NCI-H226 (cell line): ENCODE measurements around the gene ROBO4.

Experiments used
- DNase-seq: peaks from one replicate; pipeline ENCODE4 v3.0.0-alpha.2; 2015

Gene ROBO4

DNA sequence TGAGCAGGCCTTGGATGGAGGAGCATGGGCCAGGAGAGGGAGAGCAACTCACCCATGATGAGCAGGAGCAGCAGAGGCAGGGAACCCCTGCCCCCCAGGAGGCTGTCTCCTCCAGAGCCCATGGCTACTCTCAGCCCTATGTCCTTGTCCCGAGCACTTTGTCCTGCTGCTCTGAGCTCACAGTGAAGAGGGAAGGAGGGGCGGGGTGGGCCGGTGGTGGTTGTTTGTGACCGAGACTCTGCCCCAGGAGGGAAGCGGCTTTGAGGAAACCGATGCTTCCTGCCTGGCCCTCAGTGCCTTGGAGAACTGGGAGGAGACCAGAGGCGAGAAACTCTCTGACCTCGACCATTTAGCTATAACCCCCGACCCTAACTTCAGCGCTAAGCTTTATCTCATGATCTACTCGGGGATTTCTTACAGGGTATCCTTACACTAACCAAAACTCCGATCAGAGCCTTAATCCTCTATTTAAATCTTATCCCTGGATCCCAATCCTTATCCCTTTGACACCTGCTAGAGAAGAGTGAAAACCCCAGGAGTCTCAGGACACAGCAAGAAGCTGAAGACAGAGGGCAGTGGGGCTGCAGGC, at the start of gene ROBO4:
ROBO4 (minus strand) TSS at position 192 of the 589 bp plus-strand sequence; CDS start at position 122, 70 bp downstream.
- DNase-seq = no peak

DNA sequence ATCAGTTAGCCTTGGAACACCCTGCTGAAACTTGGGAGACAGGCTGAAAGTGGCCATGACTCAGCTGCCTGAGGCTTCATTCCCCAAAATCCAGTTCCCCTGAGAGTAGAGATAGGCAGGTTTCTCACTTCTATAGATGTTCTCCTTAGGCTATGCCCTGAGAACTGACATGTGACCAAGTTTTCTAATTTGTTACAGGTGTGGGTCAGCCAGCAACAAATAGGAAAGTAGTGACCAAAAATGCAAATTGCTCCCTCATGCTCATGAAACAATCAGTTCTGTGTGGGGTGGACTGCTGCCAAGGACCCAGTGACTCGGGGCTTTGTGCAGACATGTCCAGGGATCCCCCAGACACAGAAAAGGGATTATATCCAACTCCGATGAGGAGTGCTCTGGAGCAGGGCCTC, 49.1 kb upstream of the ROBO4 start:
- peak; percentile 49 for DNase-seq

DNA sequence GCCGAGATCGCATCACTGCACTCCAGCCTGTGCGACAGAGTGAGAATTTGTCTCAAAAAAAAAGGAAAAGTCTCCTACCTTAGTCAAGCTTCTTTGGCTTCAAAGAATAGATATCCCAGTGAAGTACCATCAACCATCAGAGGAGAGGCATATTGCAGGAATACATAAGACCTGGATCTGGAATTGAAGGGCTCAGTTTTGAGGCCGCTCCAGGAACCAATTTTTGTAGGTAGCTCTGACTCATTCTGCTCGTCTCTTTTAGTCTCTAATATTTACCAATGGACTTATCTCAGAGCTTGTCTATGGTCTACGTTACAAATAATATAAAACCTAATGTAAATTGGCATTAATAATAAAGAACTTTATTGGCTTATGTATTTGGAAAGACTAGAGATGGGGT, 48.2 kb upstream of the ROBO4 start:
- DNase-seq = no peak

DNA sequence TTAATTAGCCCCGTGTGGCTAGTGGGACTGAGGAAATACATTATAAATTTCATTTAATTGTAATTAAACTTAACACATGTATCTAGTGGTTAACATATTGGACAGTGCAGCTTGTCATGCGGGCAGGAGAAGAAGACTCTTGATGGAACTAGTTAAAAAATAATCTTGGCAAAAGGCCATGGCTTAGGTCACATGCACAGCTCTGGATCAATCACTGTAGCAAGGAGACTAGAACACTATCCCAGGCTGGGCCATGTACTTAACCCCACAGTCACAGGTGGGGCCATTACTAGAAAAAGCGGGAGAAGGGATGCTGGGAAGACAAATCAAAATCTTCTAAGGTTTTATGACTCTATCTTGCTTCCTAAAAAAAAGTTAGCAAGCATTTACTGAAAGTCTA, 46.9 kb upstream of the ROBO4 start:
- no peak for DNase-seq

DNA sequence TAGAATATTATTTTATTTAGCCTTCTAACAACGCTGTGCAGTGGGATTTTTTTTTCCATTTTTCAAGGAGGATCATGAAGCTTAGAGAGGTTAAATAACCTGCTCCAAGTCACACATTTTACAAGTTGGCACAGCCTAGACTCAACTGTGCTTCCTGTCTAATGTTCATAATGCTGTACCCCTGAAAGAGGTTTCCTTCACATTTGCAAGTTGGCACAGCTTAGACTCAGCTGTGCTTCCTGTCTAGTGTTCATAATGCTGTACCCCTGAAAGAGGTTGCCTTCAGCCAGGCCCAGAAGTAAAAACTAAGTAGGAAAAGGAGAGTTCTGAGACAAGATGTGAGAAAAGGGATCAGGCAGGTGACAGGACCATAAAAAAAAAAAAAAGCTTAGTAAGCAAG, 46.1 kb upstream of the ROBO4 start:
- no peak for DNase-seq

DNA sequence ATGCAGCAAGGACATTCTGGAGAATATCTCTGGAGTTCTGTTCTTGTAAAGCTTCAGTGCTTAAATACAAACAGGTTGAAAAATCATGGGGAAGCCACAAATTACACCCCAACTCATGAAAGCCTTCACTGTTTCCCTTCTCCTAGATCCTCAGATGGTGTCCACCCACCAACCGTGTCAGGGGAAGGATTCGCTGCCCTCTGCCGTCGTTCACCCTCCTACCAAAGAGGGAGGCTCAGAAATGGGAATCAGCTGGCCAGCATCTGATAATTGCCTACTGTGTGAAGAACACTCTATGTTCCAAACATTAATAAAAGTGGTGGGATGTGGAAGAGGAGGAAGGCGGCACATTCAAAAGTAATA, 45.6 kb upstream of the ROBO4 start:
- DNase-seq = no peak

DNA sequence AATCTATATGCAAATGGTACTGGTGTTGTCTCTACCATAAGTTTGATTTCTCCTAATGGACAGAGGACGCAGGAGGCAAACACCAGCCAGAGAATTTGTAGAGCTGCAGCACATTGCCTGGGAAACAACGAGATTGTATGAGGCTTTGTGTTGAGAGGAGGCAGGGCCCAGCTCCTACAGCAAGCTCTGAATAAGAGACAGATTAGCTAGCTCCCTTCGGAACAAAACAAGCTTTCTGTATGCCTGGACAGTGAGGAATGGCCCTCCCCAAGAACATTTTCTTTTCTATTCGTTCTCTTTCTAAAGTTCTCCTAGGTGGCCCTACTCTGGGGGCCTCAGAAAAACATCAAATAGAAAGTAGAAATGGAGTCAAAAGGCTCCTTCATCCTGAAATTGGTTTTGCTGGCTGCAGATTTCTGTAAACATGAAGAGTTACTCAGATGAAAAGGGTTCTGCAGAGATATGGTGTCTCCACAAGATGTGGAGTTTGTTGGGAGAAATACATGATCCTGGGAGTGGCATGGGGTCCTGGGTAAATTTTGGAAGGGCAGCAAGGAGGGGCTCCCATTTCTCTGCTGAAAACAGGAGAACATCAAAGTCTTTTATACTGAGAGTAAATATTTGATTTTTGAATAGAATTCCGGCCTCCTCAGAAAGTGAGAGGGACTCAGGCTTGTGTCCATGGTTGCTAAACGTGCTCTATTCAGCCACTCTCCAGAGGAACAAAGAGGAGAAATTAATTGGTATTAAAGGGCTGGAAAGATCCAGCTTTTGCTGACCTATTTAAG, 45.0 kb upstream of the ROBO4 start:
- DNase-seq = no peak

DNA sequence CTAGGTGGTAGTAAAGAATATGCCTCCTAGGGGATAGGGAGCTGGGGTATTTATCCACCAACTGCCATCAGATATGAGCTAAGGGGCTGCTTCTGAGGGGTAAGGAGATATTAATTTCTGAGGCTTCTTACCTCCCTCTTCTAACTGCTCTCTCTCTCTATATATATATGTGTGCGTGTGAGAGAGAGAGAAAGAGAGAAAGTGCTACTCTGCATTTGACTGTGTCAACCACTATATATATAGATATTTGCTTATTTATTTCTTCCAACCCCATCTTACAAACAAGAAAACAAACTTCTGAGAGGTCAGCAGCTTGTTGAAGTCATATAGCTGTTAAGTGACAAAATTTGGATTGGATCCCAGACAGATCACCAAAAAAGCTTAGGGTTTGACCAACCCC, 44.0 kb upstream of the ROBO4 start:
- no peak for DNase-seq

DNA sequence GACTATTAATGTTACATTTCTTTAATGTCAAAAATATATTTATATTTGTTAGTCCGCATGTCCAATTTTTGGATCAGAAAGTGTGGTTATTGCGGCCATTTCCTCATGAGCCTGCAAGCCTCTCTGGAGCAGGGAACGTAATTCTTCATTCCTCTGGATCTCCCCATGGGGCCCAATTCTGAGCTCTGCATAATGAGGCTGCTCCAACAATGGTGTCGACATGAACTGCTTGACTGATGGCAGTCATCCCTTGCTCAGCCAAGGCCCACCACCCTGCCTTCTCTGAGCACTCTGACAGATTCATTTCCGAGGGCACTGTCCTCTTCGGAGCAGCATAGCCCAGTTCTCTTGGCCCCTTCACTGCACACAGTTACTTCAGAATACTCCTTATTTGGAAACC, 41.3 kb upstream of the ROBO4 start:
- DNase-seq = no peak

DNA sequence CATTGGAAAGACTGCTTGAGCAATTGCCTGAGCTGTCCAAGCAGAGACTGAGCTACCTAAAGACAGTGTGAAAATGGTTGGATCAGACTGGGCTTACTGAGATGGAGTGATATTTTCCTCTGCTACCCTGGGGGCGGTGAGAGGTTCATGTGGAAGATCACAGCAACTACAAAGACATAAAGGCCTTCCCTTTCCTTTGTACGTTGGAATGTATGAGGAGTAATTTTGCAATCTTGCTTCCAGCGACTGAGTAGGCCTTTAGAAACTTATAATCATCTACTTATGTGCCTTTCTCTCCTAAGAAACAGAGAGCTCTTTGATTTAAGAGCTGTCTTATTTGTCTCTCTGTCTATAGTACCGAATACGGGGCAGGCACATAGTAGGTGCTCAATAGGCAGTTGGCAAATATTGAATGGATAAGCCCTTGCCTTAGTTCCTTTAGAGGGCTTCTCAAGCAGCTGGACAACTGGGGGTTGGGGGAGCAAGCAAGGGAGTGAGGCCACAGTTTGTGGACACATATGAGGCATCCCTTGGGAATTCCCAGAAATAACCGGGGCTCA, 40.6 kb upstream of the ROBO4 start:
- DNase-seq = peak; percentile 53

DNA sequence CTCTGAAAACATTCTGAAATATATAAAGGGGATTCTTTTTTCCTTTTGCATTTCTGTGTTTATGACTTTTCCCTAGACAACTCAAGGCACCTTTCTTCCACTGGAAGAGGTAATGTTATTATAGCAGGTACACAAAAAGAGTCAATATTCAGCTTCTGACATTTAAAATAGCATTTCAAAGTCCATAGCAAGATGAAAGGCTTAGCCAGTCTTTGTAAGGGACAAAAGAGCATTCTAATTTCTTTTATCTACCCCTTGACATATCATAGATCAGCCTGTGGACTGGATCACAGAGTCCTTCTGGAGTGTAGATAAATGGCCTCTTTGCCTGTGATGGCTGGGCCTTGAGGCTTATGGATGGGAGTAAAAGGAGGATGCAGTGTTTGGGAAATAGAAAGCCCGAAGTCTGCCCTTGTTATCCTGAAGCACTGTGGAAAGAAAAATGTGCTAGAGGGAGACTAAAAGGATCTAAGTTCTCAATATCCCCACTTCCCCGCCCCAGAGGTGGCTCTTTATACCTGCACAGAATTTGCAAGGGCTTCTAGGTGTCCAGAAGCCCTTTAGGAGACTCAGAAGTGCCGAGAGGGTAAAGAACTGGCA, 39.8 kb upstream of the ROBO4 start:
- DNase-seq = no peak

DNA sequence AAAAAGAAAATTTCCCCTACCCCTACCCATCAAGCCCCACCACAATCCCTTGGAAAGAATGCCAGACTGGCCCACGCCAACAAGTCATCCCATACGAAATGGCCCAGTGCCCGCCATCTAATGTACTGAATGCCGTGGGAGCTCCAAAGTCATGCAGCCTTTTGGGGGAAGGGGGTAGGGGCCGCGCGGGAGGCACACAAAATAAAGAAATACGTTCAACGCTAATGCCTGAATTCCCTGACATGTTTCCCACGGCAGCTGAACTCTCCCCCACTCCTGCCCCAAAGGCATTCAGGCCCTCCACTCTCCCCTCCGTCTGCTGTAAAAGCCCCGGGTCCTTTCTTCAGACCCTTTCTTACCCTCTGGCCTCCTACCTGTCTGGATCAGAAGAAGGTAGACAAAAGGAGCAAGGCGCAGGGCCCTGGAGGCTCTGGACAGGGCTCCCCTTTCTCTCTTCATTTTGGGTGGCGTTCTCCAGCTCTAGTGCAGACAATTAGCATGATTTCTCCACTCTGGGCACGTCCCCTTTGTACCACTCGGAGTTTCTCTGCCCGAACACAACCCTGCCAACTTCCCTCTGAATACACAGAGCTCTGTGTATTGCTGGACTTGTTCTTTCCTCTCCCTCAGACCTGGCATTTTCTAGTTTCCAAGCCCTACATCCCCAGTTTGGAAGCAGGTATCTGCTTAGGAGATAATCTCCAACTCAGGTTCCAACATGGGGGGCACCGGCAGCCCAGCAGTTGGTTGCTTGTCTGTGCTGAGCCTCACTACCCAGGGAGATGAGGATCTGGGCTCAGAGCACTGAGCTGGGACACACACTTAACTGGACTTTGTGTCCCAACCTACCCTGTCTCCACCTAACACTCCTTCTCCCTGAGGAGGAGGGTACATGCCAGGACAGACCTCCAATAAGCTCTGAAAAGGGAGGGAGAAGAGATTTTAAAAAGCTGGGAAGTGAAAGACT, 38.2 kb upstream of the ROBO4 start, which contains the start of gene HEPACAM:
HEPACAM (minus strand) TSS at position 500 of the 967 bp plus-strand sequence; CDS start at position 459, 41 bp downstream.
- no peak for DNase-seq

DNA sequence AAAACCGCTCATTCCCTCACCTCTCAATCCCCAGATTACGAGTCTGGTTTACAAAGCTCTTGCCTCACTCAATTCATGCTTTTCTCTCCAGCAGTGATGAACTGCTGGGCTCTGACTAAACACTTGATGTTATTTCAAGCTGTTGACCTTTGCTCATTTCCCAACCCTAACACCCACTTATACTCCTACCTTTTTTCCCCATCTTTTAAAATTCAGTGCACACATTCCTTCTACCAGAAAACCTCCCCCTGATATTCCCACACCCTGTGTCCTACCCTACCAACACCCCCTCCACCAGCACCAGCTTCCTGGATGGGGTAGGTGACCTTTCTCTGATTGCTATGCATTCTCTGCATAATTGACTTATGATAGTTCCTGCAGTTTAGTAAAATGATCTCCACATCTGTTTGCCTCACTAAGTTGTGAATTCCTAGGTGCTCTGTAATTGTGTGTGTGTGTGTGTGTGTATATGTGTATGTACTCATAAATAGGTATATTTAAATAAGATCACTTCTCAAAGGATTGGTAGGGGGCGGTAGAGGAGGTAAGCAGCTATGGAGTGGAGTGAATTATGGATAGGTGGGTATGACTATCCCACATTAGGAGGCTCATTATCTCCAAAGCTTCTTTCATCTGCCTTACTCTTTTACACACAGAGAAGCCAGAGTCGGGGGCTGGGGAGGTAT, 37.3 kb upstream of the ROBO4 start:
- peak; percentile 95 for DNase-seq

DNA sequence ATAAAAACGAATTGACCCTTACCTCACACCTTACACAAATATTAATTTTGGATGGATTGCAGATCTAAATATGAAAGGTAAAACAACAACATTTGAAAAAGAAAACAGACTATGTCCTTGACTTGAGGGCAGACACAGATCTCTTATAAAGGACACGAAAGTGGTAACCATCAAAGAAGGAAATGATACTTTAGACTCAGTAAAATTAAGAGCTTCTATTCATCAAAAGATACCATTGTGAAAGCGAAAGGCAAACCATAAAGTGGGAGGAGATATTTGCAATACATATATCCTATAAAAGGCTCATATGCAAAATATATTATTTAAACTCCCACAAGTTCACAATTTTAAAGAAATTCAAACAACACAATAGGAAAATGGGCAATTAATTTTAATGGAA, 33.1 kb upstream of the ROBO4 start:
- DNase-seq = no peak

DNA sequence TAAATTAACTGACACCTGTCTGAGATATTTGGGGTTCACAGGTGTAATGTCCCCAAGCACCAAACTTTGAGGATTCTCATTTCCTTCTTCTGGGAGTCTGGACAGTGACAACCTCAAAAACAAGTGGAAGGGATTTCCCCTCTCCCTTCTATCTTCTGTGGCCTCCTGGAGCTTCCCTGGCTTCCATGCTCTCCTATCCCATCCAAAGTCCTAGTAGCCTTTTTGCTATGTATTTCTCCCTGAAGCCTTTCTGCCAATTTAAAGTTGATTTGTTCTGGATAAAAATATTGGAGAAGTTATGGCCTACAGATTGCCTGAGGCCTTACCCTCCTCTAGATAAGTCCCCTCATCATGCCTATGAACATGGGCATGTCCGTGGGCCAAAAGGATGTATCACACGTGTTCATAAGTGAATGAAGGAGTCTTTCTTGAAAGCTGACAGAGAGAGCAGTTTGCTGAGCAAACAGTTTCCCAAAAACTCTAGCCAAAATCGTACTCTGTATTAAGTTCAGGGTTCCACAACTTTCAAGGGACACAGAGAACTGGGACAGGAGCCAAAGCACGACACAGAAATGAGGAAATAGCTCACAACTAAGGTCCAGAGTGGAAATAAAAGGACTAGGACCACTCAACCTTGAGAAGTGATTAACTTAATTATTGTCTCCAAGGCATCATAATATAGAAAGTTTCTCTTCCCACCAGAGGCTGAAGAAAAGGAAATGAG, 31.4 kb upstream of the ROBO4 start:
- no peak for DNase-seq

DNA sequence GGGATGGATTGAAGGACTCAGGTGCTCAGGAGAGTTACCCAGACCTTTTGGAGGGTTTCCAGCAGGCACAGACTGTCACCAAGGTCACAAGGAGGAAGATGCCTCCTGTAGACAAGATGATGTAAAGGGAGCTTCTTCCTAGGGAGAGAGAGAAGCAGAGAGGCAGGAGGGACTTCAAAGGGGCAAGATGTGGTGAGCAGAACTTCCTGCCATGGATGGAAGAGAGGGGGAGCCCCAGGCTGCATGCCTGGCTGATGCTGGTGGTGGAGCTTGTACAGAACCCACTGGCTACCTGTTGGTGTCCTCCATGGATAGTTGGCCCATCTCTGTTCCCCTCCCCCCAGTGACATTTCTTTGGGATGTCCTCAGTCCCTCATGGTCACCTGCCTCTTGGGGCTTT, 25.6 kb upstream of the ROBO4 start:
- no peak for DNase-seq

DNA sequence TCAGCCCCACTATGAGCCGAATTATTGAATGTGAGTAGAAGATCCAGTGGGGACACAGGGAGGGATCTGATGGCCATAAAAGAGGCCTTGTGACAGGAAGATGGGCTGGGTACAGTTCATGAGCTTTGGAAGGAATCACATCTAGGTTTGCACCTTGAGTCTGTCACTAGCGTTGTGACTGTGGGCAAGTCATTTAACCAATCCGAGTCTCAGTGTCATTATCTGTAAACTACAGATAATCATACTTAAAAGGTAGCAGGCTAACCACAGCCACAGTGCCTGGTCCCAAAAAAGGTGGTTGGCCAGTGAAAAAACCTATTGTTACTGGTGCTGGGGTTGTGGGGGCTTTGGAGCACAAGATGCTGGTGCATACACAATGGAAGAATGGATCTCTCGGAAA, 25.2 kb upstream of the ROBO4 start:
- DNase-seq = no peak

DNA sequence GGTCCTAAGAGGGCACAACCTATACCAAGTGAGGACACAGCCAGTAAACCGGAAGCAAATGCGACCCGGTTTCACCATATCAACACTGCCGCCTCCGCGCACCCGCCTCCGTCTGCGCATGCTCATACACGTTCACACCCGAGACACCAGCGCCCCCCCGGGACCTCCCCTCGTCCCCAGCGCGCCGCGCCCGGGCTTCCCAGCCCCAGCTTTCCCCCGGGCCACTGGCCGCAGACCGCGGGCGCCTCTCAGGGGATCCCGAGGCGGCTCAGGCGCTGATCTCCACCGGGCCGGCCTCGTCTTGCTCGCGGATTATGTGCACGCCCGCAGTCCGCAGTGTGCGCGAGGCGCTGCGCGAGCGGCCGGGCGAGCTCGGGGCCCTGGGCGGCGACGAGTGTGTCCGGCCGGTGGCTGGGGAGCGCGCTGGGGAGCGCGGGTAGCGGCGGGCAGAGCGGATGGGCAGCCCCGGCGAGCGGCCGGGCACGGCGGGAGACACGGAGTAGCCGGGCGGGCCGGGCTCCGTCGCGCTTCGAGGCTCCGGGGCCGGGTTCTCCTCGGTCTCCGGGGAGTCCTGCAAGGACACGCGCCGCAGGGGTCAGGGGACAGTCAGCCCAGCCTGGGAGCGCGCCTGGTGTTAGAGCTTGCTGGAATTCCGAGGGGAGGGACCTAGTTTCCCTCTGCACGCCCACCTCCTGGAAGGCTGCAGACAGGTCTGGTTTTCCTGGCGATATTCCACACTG, 23.4 kb upstream of the ROBO4 start:
- no peak for DNase-seq

DNA sequence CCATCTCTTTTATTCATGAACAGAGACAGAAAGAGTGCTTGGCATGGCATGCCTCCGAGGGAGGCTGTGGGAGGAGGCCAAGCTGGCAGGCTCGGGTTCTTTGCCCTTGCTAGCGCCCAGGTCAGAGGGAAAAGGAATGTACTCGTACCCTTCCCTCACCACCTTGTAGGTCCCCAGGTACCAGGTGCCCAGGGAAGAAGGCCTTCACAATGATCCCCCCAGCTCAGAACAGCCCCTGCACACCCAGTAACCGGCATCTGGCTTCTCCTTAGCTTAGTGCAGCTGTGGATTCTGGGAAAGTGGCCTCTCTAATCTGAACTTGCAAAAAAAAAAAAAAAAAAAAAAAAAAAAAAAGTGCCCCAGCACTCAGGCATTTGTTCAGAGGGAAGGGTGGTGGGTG, 22.7 kb upstream of the ROBO4 start:
- no peak for DNase-seq

DNA sequence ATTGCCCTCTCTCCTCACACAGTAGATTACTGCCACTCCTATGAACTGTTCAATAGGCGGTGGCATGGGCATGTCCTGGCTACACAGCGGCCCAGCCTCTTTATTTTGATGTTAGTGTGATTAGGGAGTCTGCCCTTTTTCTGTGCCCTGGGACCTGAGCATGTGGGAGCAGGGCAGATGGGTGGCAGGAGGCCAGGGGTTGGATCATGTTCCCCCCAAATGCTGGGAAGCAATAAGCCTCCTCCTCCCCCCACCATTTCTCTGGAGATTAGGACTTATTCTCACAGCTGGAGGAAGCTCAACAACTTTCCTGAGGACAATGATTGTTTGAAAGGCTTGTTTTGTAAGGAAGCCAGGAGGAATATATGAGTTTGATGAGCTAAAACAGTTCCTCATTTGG, 22.2 kb upstream of the ROBO4 start:
- DNase-seq = no peak

DNA sequence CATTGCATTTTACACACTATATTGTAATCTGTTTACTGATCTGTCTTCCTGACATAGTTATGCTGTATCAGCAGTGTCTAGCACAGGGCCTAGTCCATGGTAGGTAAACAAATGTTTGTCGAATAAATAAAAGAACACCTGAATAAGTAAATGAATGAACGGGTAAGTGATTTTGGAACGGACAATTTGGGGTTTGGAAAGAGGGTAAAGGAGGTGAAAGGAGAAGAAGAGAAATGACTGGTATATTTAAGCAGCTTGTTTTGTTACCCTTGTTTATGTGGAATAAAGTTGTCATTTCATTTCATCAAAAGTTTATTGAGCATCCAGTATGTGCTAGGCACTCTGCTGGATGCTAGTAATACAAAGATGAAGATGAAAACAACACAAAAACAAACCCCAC, 21.3 kb upstream of the ROBO4 start, which contains the start of gene HEPN1:
HEPN1 (plus strand) TSS at position 301 of the 400 bp plus-strand sequence.
- DNase-seq = no peak
